Stimulated activated CD4-positive, alpha-beta T cell treated with anti-CD3 and anti-CD28 coated beads, TNF-alpha, amount 100 ng/mL, for 1 hour (primary cell): ENCODE results near the gene ARHGEF12.

ENCODE experiments used
- DNase-seq, 3 donors: peaks; one replicate each; pipeline ENCODE4 v3.0.0-alpha.2; 2020; ENCODE audit warnings: low read depth in 3 of 3, low spot score in 1 of 3

Gene ARHGEF12, protein sequence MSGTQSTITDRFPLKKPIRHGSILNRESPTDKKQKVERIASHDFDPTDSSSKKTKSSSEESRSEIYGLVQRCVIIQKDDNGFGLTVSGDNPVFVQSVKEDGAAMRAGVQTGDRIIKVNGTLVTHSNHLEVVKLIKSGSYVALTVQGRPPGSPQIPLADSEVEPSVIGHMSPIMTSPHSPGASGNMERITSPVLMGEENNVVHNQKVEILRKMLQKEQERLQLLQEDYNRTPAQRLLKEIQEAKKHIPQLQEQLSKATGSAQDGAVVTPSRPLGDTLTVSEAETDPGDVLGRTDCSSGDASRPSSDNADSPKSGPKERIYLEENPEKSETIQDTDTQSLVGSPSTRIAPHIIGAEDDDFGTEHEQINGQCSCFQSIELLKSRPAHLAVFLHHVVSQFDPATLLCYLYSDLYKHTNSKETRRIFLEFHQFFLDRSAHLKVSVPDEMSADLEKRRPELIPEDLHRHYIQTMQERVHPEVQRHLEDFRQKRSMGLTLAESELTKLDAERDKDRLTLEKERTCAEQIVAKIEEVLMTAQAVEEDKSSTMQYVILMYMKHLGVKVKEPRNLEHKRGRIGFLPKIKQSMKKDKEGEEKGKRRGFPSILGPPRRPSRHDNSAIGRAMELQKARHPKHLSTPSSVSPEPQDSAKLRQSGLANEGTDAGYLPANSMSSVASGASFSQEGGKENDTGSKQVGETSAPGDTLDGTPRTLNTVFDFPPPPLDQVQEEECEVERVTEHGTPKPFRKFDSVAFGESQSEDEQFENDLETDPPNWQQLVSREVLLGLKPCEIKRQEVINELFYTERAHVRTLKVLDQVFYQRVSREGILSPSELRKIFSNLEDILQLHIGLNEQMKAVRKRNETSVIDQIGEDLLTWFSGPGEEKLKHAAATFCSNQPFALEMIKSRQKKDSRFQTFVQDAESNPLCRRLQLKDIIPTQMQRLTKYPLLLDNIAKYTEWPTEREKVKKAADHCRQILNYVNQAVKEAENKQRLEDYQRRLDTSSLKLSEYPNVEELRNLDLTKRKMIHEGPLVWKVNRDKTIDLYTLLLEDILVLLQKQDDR (N-terminal part only)

DNA sequence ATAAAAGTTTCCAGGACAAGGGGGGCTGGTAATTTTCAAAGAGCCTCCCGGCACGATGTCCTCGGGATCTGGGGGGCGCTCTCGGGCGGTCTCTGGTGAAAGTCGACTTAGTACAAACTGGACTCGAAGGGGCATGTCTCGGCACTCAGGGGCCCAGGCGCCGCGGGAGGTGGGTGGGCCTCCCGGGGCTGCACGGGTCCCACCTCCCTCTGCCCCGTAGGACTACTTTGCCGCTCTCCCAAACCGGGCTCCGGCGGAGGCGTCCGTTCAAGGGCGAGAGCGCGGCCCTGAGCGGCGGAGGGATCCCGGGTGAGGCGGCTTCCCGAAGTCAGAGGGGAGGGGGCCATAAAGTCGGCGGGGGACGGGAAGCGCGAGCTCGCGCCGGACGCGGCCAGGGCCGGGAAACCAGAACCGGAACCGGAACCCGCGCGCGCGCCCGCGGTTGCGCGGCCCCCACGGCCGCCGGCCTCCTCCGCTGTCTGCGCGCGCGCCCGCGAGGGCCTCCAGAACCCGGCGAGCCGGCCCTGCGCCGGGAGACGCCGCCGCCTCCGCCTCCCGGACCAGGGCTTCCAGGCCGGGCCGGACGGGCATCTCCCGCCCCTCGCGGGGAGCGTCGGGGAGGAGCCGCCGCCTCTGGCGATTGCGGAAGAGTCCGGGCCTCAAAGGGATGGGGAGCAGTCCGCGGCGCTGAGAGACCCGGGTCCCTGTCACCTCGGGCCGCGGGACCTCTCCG, at the start of gene ARHGEF12:
TSS of gene ARHGEF12 (plus strand) at position 506 of the 733 bp plus-strand sequence. CDS start 831 bp downstream, outside the sequence.
- peak; percentile 19 to 69 (median 54) for DNase-seq

DNA sequence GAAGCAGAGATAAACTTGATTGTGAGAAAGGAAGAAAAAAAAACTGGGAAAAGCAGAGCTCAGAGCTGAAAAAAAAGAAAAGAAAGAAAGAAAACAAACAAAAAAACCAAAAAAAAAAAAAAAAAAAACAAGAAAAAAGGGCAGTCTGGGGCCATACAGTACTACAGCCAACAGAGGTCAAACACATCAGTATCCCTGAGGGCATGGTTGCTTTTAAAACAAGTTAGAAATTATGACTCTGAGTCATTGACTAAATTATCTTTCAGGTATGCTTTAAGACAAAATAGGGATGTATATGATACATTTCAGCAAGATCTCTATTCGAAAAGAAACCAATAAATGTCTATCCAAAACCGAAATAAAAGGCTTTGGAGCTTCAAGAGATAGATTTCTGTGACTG, 48.2 kb upstream of the ARHGEF12 start:
- no peak for DNase-seq

DNA sequence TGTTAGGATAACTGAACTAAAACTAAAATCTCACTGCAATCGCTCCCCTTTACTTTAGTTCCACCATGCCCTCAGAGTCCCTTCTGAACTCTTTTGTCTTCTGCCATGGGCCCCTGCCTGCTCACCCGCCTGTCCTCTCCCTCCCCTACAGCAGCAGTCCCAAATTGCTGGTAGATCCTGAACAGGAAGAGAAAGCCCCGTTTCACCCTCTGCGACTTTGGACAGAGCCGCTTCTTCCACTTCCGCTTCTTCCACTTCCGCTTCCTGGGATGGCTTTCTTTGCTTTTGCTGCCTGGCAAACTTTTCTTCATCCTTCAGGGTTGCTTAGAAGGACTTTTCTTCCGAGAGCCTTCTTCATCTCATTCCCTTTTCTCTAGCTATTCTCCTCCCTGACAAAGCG, 46.8 kb upstream of the ARHGEF12 start:
- no peak for DNase-seq

DNA sequence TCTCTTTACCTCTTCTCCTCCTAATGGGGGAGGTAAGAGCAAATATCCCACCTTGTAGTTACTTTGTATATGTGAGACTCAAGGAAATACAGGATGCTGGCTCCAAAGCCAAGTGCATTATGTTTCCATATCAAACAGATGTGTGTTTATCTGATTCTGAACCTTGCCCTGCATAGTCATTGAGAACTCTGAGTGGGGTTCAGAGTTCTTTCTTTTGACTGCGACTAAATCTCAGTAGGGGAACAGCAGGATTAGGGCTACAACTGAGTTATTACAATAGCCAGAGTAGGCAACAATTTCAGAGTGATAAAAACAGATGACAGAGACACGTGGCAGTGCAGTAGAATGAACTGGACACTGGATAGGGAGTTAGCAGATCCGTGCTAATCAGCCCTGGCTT, 45.3 kb upstream of the ARHGEF12 start:
- DNase-seq = no peak

DNA sequence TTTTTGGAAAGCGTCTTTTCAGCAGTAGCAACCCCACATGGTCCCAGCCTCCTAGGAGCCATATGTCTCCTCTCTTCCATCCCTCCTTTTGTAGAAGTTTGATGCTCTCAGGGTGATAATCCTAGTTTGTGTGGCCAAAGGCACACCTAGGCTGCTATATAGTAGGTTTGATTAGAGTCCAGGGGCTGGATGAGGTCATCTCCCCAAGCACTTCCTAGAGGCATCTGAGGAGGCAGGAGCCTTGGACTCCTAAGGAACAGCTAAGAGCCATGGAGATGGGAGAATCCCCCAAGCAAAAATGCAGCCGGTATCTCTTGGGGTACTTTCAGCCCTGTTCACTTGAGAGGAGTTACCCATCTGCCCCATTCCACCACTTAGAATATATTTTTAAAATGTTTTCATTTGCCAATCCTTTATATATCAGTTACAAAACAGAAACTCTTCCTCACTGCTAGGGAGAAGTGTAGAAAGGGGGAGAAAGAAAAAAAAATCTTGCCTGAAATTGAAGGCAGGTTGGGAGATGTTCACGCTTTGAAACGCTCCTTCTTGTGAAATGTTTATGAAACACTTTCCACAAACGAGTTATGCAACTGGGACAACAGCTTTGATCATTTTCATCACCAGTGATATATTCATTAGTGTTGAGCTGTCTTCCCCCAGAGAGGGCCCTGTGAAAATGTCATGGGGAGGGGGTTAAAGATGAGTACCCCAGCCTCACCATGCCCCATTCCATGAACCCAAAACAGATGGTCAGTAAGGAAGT, 43.0 kb upstream of the ARHGEF12 start:
- DNase-seq = no peak

DNA sequence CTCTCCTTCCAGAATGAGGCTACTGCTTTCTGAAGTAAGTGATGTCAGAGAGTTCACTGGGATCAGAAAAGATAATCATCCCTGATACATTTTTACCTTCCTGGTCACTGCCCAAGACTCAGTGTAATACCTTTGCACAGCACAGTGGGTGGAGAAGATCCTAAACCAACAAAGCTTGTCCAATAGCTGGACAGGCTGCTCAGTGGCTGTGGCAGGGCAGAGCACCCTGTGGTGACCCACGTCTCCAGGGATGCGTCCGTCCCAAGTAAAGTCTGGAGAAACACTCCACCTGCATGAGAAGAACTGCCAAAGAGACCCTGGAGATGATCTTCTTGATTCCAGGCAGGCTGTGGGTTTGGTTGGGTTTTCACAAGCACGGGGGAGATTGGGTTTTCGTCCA, 42.1 kb upstream of the ARHGEF12 start:
- no peak for DNase-seq

DNA sequence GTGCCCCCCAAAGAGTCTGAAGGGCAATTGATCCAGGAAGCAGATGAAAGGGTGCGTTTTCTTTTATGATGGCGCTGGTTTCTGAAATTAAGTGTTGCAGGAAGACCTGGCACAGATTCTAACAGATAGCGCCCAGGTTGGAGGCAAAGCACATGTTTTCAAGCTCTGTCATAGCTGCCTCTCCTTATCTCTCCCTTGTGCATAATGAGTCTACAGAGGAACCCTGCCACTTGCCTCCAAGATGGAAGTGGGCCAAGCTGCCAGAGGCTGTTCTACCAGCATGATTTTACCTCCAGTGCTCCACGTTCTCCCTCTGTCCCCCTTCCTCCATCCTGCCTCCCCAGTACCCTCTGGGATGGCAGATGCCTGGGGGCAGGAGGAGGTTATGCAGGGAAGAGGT, 41.1 kb upstream of the ARHGEF12 start:
- DNase-seq = no peak

DNA sequence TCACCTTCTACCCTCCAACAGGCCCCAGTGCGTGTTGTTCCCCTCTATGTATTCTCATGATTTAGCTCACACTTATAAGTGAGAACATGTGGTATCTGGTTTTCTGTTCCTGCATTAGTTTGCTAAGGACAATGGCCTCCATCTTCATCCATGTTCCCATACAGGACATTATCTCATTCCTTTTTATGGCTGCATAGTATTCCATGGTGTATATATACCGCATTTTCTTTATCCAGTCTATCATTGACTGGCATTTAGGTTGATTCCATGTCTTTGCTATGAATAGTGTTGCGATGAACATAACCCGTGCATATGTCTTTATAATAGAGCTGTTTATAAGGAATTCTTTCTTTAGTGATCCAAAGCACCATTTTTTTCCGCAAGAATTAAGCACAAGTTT, 39.7 kb upstream of the ARHGEF12 start:
- DNase-seq = no peak

DNA sequence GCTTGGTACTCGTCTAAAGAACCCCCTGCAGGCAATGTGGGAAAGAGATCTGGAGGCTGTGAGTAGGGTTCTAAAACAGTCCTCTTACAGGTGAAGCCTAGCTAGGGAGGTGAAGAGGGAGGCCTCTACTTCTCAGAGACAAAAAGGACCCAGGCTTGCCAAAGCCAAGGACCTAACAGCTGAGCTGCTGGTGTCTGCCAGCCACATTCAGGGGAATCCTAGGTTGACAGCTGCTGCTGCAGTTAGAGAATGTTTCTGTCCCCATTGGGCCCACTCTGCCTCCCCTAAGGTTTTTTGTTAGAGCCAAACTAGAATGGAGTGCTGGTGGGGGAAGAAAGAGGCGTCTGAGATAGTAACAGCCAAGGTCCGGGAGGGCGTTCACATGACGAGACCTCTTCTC, 37.8 kb upstream of the ARHGEF12 start:
- DNase-seq = no peak

DNA sequence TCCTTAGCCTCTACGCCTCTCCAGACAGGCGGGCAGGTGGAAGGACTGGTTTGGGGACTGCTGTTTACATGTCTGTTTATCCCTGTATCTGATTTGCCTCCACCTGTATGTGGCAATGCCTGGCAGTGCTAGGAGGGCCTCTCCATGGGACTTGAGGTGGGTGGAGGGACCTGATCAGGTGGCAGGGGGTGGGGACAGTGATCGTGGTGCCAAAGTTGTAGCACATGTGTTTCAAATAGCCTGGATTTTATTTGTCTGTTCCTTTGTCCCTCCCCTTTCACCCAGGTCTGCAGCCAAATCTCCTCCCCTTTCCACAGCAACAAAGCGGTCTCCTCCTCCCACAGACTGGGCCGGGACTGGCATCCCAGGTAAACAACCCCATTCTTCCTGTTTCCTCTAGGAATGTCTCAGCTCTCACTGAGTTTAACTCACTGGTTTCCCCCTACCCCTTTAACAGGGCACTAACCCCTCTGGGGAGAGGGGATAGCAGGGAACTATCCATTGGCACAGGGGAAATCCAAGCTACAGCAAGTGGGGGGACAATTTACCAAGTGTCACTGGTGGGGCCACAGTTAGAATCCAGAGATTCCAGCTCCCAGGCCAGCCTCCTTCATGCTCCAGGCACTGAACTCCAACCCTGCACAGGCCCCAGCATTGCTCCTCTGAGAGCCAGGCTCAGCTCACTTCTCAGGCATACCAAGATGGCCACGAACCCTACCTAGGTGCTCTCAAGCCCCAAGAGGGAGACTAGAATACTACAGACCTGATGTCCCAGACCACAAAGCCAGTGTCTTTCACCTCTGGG, 34.0 kb upstream of the ARHGEF12 start:
- no peak for DNase-seq

DNA sequence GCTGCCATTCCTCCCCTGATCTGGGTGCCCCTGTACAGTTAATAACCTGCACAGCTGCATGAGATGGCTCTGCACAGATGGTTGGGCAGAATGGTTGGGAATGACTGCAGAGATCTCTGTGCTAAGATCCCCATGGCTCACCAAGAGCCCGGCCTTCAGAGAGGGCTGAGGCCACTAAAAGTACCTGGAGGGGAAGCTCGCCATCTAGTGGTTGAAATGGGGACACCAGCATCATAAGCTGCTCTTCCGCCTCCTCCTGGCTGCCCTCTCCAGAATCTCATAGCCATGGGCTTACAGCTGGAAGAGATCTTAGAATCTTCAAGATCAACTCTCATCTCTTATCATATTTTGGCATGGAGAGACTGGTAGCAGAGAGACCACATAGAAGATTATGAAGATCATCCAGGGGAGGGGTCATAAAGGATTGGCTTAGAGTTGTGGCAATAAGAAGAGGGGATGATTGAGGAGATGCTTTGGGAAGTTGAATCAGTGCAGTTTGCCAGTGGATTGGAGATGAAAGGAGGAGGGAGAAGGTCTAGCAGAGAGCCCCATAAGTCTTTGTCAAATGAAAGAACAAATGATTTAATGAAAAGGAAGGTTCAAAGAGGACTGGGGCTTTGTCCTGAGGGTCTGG, 33.1 kb upstream of the ARHGEF12 start:
- peak; percentile 5 to 19 (median 18) for DNase-seq

DNA sequence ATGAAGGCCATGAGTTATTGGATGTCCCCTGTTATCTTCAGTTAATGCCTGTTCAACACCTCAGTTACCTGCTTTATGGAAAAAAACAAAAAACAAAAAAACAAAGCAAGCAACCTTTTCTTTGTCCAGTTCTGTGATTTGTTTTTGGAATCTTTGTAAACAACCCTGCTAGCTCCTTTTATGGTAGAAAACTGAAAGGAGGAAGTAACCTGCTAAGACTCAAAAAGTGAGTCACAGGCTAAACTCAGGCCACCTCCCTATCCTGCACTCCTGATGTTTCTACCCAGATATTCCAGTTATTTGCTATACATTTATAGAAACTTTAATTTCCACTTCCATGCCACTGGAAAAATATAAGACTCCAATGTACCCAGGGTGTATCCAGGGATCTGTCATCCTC, 31.7 kb upstream of the ARHGEF12 start:
- no peak for DNase-seq

DNA sequence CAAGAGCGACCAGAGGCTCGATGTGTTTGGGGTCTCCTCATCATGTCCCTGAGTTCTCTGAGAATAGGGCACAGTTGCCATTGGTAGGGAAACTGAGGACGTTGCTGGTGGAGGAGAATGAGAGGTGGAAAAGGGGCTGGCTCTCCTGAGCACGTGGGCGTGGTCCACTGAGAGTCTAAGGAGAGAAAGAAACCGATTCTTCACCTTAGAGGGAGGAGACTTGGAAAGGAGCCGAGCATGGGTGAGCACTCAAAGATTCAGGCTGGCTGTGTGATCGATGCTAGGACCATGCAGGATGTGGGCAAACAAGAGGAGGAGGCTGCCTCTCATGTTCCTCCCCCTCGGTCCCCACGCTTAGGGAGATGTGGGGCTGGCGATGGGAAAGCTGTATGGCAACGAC, 30.9 kb upstream of the ARHGEF12 start:
- DNase-seq = no peak

DNA sequence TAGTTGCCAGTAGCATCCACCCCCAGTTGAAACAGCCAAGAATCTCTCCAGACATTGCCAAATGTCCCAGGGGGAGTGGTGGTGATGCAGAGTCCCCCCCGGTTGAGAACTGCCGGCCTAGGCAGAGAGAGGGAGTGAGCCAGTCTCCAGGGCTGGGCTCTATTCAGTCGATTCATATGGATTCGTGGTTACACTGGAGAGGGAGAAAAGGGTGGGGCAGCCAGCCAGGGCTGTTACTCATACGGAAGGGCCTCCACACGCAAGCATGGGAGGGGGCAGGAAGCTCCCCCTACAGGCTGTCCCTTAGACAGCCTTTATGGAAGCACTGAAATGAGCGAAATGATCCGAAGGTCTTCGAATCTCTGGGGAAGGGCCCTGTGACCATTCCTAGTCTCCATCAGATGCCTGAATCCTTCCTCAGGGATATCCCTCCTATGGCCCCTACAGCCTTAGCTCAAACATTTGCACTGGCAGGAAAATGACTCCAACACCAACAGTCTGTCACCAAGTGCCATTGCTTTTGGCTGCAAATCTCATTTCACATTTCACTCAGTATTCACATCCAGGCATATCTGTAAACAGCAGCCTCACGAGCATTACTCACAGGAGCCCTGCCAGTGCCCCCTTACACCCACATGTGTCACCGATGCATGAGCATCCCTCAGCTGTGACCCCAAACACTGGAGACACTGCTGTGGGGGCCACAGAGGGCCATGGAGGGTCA, 29.5 kb upstream of the ARHGEF12 start:
- DNase-seq = no peak

DNA sequence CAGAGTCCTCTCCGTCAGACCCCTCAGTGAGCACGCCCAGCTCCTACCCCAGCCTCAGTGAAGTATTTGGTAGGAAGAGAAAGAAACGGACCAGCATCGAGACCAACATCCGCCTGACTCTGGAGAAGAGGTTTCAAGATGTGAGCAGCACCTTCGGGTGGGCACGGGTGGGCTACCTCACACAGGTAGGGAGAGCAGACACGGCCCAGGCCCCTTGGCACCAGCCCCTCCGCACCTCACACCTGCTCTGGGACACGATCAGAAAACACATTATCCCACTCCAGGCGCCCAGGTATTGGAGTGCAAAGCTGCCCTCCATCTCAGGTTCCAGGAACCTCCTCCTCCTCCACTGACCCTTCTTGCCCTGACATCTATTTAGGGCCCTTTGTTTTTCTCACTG, 28.7 kb upstream of the ARHGEF12 start:
- DNase-seq = no peak

DNA sequence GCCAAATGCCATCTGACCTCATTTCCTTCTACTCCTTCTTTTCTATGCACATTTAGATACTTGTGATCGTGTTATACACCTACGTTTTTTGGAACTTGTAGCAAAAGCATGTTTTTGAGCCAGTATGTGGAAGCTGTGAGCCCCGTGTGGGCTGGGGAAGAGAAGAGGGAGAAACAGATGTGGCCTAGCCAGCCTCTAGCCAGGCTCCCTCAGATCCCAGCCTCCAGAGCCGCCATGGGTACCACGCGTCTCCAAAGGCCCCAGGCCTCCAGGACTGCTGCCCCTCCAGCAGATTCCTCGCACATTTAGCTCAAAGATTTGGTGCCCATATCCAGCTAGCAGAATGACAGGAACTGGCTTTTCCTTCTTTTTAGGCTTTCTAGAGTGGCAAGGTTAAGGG, 28.1 kb upstream of the ARHGEF12 start:
- DNase-seq = no peak

DNA sequence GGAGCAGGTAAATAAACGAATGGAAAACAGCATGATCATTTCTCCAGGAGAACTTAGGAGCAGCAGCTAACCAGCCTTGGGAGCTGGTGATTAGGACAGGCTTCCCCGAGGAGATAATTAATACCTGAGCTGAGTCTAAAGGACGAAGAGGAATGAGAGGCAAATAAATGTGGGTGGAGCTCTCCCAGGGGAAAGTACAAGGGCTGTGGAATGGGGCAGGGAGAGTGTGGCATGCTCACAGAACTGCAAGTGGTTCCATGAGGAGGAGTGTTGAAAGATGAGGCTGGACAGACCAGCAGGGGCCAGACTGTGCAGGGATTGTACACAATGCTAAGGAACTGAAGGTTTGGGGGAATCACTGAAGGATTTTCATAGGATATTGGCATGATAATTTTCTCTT, 25.3 kb upstream of the ARHGEF12 start:
- no peak for DNase-seq

DNA sequence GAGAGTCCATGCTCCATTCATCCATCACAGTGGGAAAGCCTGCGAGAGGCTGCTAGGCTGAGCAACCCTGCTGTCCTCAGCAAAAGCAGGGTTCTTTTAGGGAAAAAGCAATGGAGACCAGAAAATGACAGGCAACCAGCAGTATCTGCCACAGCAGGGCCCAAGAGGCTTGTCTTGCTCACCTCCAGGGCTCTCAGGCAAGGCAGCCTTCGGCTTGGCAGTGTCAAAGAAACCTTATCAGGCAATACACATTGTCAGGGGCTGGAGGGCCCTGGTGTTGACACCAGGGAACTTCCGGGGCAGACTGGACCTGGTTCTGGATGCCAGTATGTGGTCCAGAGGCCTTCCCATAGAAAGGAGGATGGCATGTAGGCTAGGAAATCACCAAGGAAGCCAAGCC, 21.4 kb upstream of the ARHGEF12 start:
- DNase-seq = no peak
